Fibroblast of the aortic adventitia (primary cell): ENCODE data around the gene GDF2. TPM values are rescaled to one million over a fixed set of nuclear protein-coding genes. Genes with fewer than 3 reads are reported as not detected.

Experiments used
- DNase-seq: peaks from one replicate; pipeline ENCODE4 v3.0.0-alpha.2; 2010; ENCODE audit warnings: low read depth
- H3K4me3 ChIP-seq: 2 replicates; pipeline ENCODE4 v1.5.1; 2011; ENCODE audit warnings: low read depth, mild to moderate bottlenecking, control low read depth, low read length, moderate library complexity
- CTCF ChIP-seq: IDR thresholded peaks from 2 replicates; pipeline ENCODE4 v1.5.1; 2011; ENCODE audit warnings: mild to moderate bottlenecking, low read length, control low read depth, inconsistent platforms; ENCODE audit not compliant: insufficient read depth
- total RNA-seq: library from RNA; depleted of rRNA; stranded (reverse); fragments of >200 nt; gene quantifications from 2 replicates; pipeline ENCODE4 v1.2.3, GENCODE V29; 2012; ENCODE audit warnings: low replicate concordance

Gene GDF2
- total RNA-seq, 1 donor = not detected

DNA sequence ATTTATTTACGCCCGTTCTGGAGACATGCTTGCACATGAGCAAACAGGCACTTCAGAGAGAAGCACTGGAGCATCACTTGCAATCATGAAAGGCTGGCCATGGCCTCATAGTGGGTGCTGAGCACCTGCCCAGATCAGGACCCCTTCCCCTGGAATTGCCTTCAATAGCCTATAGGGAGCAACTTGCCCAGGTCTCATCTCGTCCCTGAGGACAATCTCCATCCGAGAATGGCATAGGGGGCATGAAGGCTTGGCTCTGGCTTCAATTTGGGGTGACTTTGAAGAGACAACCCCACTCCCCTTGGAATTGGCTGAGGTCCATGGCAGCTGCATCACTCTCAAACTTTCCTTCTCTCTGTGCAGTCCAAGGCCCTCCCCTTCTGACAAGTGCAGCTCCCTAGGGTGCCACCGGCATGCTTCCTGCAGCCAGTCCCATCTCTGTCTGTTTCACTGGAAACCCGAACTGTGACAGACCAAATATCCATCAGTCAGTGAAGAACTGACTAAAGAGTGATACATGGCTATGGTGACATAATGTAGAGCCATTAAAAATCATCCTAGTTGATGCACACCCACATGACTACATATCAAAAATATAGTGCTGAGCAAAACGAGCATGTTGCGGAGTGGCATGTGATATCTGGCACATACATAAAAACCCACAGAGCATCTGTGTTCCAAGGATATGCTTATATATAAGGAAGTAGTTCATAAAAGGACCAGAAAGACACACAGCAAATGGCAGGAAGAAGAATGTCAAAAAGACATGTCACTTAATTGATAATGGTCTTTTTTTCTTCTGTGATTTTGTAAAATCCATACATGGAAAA lies 12.4 kb downstream of the GDF2 start:
- DNase-seq = no peak
- no peak for TF ChIP-seq CTCF
- H3K4me3 ChIP-seq = no peak overlapping the region

GRCh38 chr10:47335906-47336305 lies 13.7 kb downstream of the GDF2 start:
- TF ChIP-seq CTCF = no peak
- DNase-seq = no peak
- H3K4me3 ChIP-seq = no peak overlapping the region

- H3K4me3 ChIP-seq = no peak overlapping the region
- no peak for TF ChIP-seq CTCF
- no peak for DNase-seq
Observed at GRCh38 chr10:47336387-47337134, 14.3 kb downstream of the GDF2 start.

GRCh38 chr10:47337310-47337709 lies 15.1 kb downstream of the GDF2 start:
- no peak for DNase-seq
- TF ChIP-seq CTCF = no peak
- H3K4me3 ChIP-seq = no peak overlapping the region

DNA sequence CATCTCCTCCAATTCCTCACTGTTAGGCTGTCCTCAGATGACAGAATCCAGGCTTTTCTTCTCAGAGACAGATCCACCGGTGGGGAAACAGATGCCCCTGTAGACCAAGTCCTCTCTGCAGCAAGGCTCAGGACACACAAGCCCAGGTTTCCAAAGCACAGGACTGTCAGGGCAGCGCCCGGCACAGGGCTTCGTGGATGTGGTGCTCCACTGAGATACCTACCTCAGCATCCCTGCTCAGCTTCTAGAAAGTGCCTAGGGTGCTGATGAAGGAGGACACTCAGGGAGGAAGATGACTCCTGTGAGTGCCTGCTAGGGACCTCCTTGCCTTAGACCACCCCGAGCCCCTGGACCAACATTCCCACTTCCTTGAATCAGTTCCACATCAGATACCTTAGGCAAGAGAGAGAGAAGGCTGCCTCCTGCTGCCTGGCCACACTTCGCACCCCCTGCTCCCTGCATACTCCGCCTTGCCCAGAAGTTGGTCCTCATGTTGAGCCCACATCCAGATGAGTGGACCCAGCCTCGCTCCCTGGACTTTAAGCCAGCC lies 17.0 kb downstream of the GDF2 start:
- no peak for DNase-seq
- H3K4me3 ChIP-seq = no peak overlapping the region
- TF ChIP-seq CTCF = no peak

DNA sequence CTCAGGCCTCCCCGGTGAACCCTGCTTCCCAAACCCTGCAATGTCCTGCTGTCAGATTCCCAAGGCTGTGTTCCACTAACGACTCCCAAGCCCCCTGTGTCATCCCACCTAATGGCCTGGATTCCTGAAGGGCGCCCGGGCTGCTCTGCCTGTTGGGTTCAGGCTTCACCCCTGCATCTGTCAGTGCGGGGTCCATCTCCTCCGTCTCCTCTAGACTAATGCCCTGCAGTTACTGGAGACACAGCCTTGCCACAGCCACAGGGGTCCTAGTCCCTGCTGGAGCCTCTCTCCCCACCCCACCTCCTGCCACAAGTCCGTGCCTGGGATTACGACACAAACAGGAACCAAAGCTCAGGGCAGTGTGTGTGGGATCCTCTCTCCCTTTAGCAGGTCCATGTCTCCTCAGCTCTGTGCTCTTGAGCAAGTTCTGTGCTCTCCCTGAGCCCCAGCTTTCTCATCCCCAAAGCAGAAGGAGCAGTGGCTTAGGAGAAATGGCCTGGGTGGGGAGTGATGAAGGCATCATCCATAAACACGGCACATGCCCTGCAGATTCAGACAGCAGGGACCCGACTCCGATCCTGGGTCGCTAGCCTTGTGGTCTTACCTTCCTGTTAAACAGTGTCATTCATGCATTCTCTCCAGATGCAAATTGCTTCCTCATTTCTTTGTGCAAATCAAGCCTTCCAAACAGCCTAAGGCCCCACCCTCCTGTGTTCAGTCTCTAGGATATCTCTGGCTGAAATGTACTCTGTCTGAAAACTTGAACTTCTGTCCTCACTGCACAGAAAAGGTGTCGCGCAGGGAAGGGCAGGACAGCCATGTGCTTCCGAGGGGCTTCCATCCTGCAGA lies 17.7 kb downstream of the GDF2 start:
- H3K4me3 ChIP-seq = no peak overlapping the region
- DNase-seq = no peak
- no peak for TF ChIP-seq CTCF
